HepG2 (cell line): ENCODE results near the gene HLA-DPB1. TPM values are rescaled to one million over a fixed set of nuclear protein-coding genes. Genes with fewer than 3 reads are reported as not detected.

Experiments used
- ATAC-seq: fragments of 200-7000 bp; cut with Tn5 transposase; 3 replicates; pipeline ENCODE4 v1.9.1; 2020; ENCODE audit warnings: mild to moderate bottlenecking, moderate library complexity
- BruUV-seq: library from RNA; stranded (reverse); fragments of 400-500 nt; replicated peaks from 2 replicates; lab custom pipeline; 2021; lab: Mats Ljungman, UMichigan
- CTCF ChIA-PET: fragments of 300-600 bp; formaldehyde crosslinking; extraction: SDS; loops from one replicate; lab custom pipeline; 2021; ENCODE audit warnings: low total read pairs, inconsistent platforms, low intra/inter-chr PET ratio; lab: Yijun Ruan, JAX
- POLR2A ChIA-PET: fragments of 350-600 bp; sonication (Branson Sonifier 250); formaldehyde crosslinking; loops from one replicate; lab custom pipeline; 2020; ENCODE audit warnings: antibody characterized with exemption, inconsistent platforms; lab: Yijun Ruan, JAX
- DNase-seq: peaks from one replicate; pipeline ENCODE4 v3.0.0-alpha.2; 2015; ENCODE audit warnings: low spot score
- FAIRE-seq: peaks from 3 replicates; lab custom pipeline; 2011; peaks lifted over from hg19 to GRCh38; lab: Jason Lieb, UNC
- H2AFZ ChIP-seq: one replicate; pipeline ENCODE4 v1.6.1; 2011; ENCODE audit warnings: low read length, inconsistent platforms
- H3K27ac ChIP-seq: fragments of 300-600 bp; 3 replicates; pipeline ENCODE4 v1.8.0; 2011; ENCODE audit warnings: mixed run types, mild to moderate bottlenecking, mixed read lengths, low read length, inconsistent platforms; ENCODE audit not compliant: insufficient read depth; ENCODE audit errors: extremely low read length
- H3K27me3 ChIP-seq, 2 experiments: fragments of 200-600 bp in 1 of 2; 2 replicates in 1 of 2; 3 replicates in 1 of 2; pipeline versions ENCODE4 v1.6.0 to v1.8.0; 2011; ENCODE audit warnings: low read length in 2 of 2, mild to moderate bottlenecking in 2 of 2, moderate library complexity in 2 of 2, inconsistent platforms in 1 of 2; ENCODE audit not compliant: insufficient read depth in 2 of 2, control insufficient read depth in 1 of 2
- H3K36me3 ChIP-seq, 2 experiments: fragments of 200-600 bp in 1 of 2; replicated peaks in 1 of 2; 2 replicates in 1 of 2; 3 replicates in 1 of 2; pipeline versions ENCODE4 v1.5.1 to v1.8.0; 2011; ENCODE audit warnings: low read length in 2 of 2, inconsistent platforms in 1 of 2; ENCODE audit not compliant: insufficient read depth in 2 of 2, control insufficient read depth in 1 of 2
- H3K4me1 ChIP-seq: 2 replicates; pipeline ENCODE4 v1.5.1; 2012; ENCODE audit warnings: low read length, inconsistent platforms; ENCODE audit not compliant: insufficient read depth
- H3K4me2 ChIP-seq: 2 replicates; pipeline ENCODE4 v1.6.0; 2011; ENCODE audit warnings: low read depth, low read length, inconsistent platforms
- H3K4me3 ChIP-seq, 3 experiments: fragments of 200-600 bp in 1 of 3; sonication (generic), shearing (Covaris generic) in 1 of 3; replicated peaks in 1 of 3; 2 replicates each; pipeline ENCODE4 v1.5.1; 2011 to 2016; ENCODE audit warnings: low read length in 3 of 3, inconsistent platforms in 2 of 3, low read depth in 2 of 3, mild to moderate bottlenecking in 2 of 3, control low read depth in 1 of 3, mixed read lengths in 1 of 3; ENCODE audit not compliant: insufficient read depth in 1 of 3
- H3K79me2 ChIP-seq: one replicate; pipeline ENCODE4 v1.6.1; 2011; ENCODE audit warnings: low read length, inconsistent platforms; ENCODE audit not compliant: insufficient read depth
- H3K9ac ChIP-seq: 2 replicates; pipeline ENCODE4 v1.6.0; 2011; ENCODE audit warnings: mild to moderate bottlenecking, low read depth, low read length, inconsistent platforms; ENCODE audit not compliant: insufficient read depth
- H3K9me3 ChIP-seq: 2 replicates; pipeline ENCODE4 v1.5.1; 2012; ENCODE audit warnings: mild to moderate bottlenecking, low read length
- H4K20me1 ChIP-seq: 2 replicates; pipeline ENCODE4 v1.6.0; 2011; ENCODE audit warnings: inconsistent platforms, mild to moderate bottlenecking, low read length, moderate library complexity; ENCODE audit not compliant: insufficient read depth
- CBX5 ChIP-seq: sonication (generic); formaldehyde crosslinking; IDR thresholded peaks from 2 replicates; pipeline ENCODE4 v1.4.0; 2020; ENCODE audit warnings: missing genetic modification reagents, borderline replicate concordance
- ETS1 ChIP-seq: sonication (generic); formaldehyde crosslinking; IDR thresholded peaks from 2 replicates; pipeline ENCODE4 v1.4.0; 2020; ENCODE audit warnings: missing genetic modification reagents
- GTF2F1 ChIP-seq: fragments of 150-350 bp; IDR thresholded peaks from 2 replicates; pipeline ENCODE4 v1.6.1; 2014; ENCODE audit warnings: low read length
- KLF12 ChIP-seq: sonication (generic); formaldehyde crosslinking; IDR thresholded peaks from 2 replicates; pipeline ENCODE4 v1.4.0; 2020; ENCODE audit warnings: missing genetic modification reagents, borderline replicate concordance
- MED8 ChIP-seq: sonication (generic); formaldehyde crosslinking; IDR thresholded peaks from 2 replicates; pipeline ENCODE4 v1.8.1; 2023; ENCODE audit warnings: mild to moderate bottlenecking, missing genetic modification reagents; ENCODE audit not compliant: insufficient replicate concordance
- NCOA1 ChIP-seq: sonication (generic); formaldehyde crosslinking; IDR thresholded peaks from 2 replicates; pipeline ENCODE4 v1.9.0; 2021; ENCODE audit warnings: missing genetic modification reagents
- ONECUT2 ChIP-seq: sonication (generic); formaldehyde crosslinking; IDR thresholded peaks from 2 replicates; pipeline ENCODE4 v1.4.0; 2020; ENCODE audit warnings: missing genetic modification reagents
- PRDM4 ChIP-seq: sonication (generic); formaldehyde crosslinking; IDR thresholded peaks from 2 replicates; pipeline ENCODE4 v1.9.0; 2021; ENCODE audit warnings: missing genetic modification reagents, borderline replicate concordance
- RCOR2 ChIP-seq: IDR thresholded peaks from 2 replicates; pipeline ENCODE4 v1.6.1; 2016; ENCODE audit warnings: missing biosample characterization, missing genetic modification reagents
- REL ChIP-seq: sonication (generic); formaldehyde crosslinking; conservative IDR thresholded peaks from 2 replicates; pipeline ENCODE4 v1.8.0; 2022; ENCODE audit warnings: mild to moderate bottlenecking, missing genetic modification reagents, moderate library complexity
- SRSF9 ChIP-seq: fragments of 200-400 bp; formaldehyde crosslinking; IDR thresholded peaks from 2 replicates; pipeline ENCODE4 v1.6.1; 2018; ENCODE audit warnings: borderline replicate concordance, mild to moderate bottlenecking, low read depth, low read length; ENCODE audit not compliant: insufficient read depth, poor library complexity, severe bottlenecking
- ZNF260 ChIP-seq: sonication (generic); formaldehyde crosslinking; IDR thresholded peaks from 2 replicates; pipeline ENCODE4 v1.4.0; 2020; ENCODE audit warnings: missing genetic modification reagents, low read depth, mild to moderate bottlenecking, borderline replicate concordance
- WGBS: methylation state at CpG from one replicate; pipeline ENCODE4 v1.1.6; 2017; ENCODE audit warnings: low lambda C conversion rate; 5-methylcytosine and 5-hydroxymethylcytosine counted together
- in situ Hi-C: cut with HindIII; loops from 2 replicates; pipeline ENCODE4 v1.10.0; 2017; ENCODE audit warnings: low pct_unique_long_range_greater_than_20kb; ENCODE audit not compliant: extremely low pct_ligation_motif_present
- intact Hi-C: fragments of 100-400 bp; cut with micrococcal nuclease; formaldehyde crosslinking; loops from one replicate; pipeline ENCODE4 v1.10.0; 2022; ENCODE audit not compliant: unreplicated experiment
- polyA plus RNA-seq, 8 experiments: library from polyadenylated mRNA; depleted of rRNA in 3 of 8; stranded (reverse) in 7 of 8; unstranded in 1 of 8; fragments of >200 nt; fragmentation: Illumina TruSeq in 4 of 8; extraction: Trizol in 4 of 8; gene quantifications; 2 replicates each; pipeline versions ENCODE4 v1.2.1 to v1.2.3, GENCODE V29; 2011 to 2016; ENCODE audit warnings: low read depth in 4 of 8, missing spikeins in 1 of 8, mixed read lengths in 1 of 8; ENCODE audit not compliant: insufficient read depth in 1 of 8
- total RNA-seq, 5 experiments: library from RNA; depleted of rRNA; stranded (reverse); fragments of >200 nt; fragmentation: Illumina TruSeq; extraction: Trizol; gene quantifications; 2 replicates each; pipeline ENCODE4 v1.2.3, GENCODE V29; 2016; ENCODE audit warnings: low read depth in 1 of 5

The HLA-DPB1 gene
- total and polyA plus RNA-seq, 2 of the 13 experiments (the other 11 are each of a cell fraction or from before 2014, with no cell fraction given) = not detected

DNA sequence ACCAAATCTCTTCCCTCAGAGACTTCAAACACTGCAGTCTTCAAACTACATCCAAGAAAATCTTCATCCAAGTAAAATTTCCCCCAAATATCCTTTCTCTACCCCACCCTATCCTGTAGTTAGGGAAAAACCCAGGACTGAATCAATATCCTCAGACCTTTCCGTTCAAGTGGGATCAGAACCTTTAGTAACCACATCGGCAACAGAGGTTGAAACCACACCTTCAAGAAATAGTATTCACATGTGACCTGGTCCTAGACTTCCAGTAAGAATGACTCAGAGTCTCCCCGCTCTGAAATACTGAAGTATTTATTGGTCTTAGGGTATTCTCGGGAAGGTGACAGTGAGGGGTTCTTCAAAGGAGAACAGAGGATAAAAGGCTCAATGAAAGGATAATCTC, 11.1 kb upstream of the HLA-DPB1 start (continued):
- TF ChIP-seq KLF12 = no peak
- TF ChIP-seq SRSF9 = no peak
- TF ChIP-seq GTF2F1 = no peak
- TF ChIP-seq CBX5 (CRISPR knock-in tag) = no peak
- TF ChIP-seq REL (CRISPR knock-in tag) = no peak

- no peaks in the 10 kb centered on the region for H3K79me2 ChIP-seq
- no peak for TF ChIP-seq RCOR2 (CRISPR knock-in tag)
- TF ChIP-seq ETS1 (CRISPR knock-in tag) = no peak
- no peak for TF ChIP-seq ZNF260 (CRISPR knock-in tag)
- no peak for TF ChIP-seq ONECUT2
- no peak for TF ChIP-seq NCOA1 (CRISPR knock-in tag)
- no peak for TF ChIP-seq MED8
- TF ChIP-seq PRDM4 (CRISPR knock-in tag) = no peak
- ATAC-seq (no peak), DNase-seq (no peak), FAIRE-seq (no peak)
- POLR2A ChIA-PET = no interaction called here
- WGBS = 10% methylated on average over 4 of the region's 4 CpGs
- no peak overlapping the region for H2AFZ ChIP-seq
- peaks cover 0 to 7% of the 10 kb centered on the region in 2 experiments; a peak in 1 of 5 replicates for H3K27me3 ChIP-seq
- no peaks in the 10 kb centered on the region for H3K9me3 ChIP-seq
- no peak overlapping the region for H3K9ac ChIP-seq
- no TSS peak for BruUV-seq
- H3K4me2 ChIP-seq = no peak overlapping the region
- no peak overlapping the region for H3K4me3 ChIP-seq
- intact Hi-C loops (no loop called here), in situ Hi-C loops (no loop called here)
- CTCF ChIA-PET = no interaction called here
- H4K20me1 ChIP-seq = no peaks in the 10 kb centered on the region
- no peaks in the 10 kb centered on the region for H3K4me1 ChIP-seq
- H3K27ac ChIP-seq = no peak overlapping the region
- H3K36me3 ChIP-seq = no peaks in the 10 kb centered on the region
These were observed 10.5 kb upstream of the HLA-DPB1 start for GRCh38 chr6:33065312-33065711.
